ENCODE data around the gene IRF8.
"Not testable (repeated sequence)": the region's sequence is repeated elsewhere in the genome, so short reads cannot be mapped to it uniquely, and the experiment has no call there.

IRF8 gene

GRCh38 chr16:85872734-85873133, 26.2 kb upstream of the IRF8 start:
- no peak for TF ChIP-seq EZH2phosphoT487 (IDR thresholded peaks at IDR 0.05; ENCODE audit: borderline replicate concordance, low read length)
- TF ChIP-seq, protein P1, sequence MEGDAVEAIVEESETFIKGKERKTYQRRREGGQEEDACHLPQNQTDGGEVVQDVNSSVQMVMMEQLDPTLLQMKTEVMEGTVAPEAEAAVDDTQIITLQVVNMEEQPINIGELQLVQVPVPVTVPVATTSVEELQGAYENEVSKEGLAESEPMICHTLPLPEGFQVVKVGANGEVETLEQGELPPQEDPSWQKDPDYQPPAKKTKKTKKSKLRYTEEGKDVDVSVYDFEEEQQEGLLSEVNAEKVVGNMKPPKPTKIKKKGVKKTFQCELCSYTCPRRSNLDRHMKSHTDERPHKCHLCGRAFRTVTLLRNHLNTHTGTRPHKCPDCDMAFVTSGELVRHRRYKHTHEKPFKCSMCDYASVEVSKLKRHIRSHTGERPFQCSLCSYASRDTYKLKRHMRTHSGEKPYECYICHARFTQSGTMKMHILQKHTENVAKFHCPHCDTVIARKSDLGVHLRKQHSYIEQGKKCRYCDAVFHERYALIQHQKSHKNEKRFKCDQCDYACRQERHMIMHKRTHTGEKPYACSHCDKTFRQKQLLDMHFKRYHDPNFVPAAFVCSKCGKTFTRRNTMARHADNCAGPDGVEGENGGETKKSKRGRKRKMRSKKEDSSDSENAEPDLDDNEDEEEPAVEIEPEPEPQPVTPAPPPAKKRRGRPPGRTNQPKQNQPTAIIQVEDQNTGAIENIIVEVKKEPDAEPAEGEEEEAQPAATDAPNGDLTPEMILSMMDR (IDR thresholded peaks at IDR 0.05; ENCODE audit: low read depth, low read length, poor library complexity, severe bottlenecking), result no peak
- no peaks in the 10 kb centered on the region for H3K9me2 ChIP-seq (replicated peaks; ENCODE audit: control insufficient read depth, low read length)
- no peak overlapping the region for H3K27ac ChIP-seq (ENCODE audit: low read depth, low read length)
- H3K27me3 ChIP-seq (ENCODE audit: control insufficient read depth, low read length), result no peaks in the 10 kb centered on the region
- peaks cover 68% of the 10 kb centered on the region for H3K4me1 ChIP-seq (ENCODE audit: control insufficient read depth, low read length)
- no peaks in the 10 kb centered on the region for H3K36me3 ChIP-seq (ENCODE audit: control insufficient read depth, low read length)
- no peak overlapping the region for H3K4me3 ChIP-seq (ENCODE audit: low read length)
- peaks cover 4% of the 10 kb centered on the region; the same call in 1 of the 2 replicates for H3K9me3 ChIP-seq (ENCODE audit: control insufficient read depth, insufficient read depth, low read length)
- peak overlapping the region; percentile 1 for H3K4me2 ChIP-seq (ENCODE audit: low read length)
- H4K20me1 ChIP-seq (ENCODE audit: control insufficient read depth, insufficient read depth, low read depth, low read length), result no peaks in the 10 kb centered on the region
- 0 out of 2 replicates have a peak, but pooled peaks cover 7% of the 10 kb centered on the region for H3K79me2 ChIP-seq (ENCODE audit: control insufficient read depth, low read length)
- H3F3A ChIP-seq (ENCODE audit: control insufficient read depth, insufficient read depth), result peaks cover 27% of the 10 kb centered on the region

DNA sequence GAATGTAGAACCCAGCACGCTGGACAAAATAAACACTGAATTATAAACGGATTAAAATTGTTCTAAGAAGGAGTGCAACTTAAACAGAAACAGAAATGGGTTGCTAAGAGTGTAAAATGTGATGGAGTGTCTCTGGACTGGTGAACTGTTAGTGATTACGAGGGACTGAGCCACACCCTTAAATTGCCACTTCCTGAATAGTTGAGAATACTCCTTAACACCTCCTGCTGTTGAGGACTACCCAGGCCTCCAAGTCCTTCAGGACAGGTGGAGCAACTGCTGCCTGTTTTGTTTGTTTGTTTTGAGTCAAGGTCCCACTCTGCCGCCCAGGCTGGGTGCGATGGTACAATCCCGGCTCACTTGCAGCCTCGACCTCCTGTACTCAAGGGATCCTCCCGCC, 25.8 kb upstream of the IRF8 start:
- TF ChIP-seq, protein P1 (IDR thresholded peaks at IDR 0.05; ENCODE audit: low read depth, low read length, poor library complexity, severe bottlenecking), result no peak
- no peak for TF ChIP-seq EZH2phosphoT487 (IDR thresholded peaks at IDR 0.05; ENCODE audit: borderline replicate concordance, low read length)
- Histone ChIP-seq H3K27ac (ENCODE audit: low read depth, low read length) (no peak overlapping the region), H3K79me2 (ENCODE audit: control insufficient read depth, low read length) (0 out of 2 replicates have a peak, but pooled peaks cover 7% of the 10 kb centered on the region), H3F3A (ENCODE audit: control insufficient read depth, insufficient read depth) (peaks cover 22% of the 10 kb centered on the region), H4K20me1 (ENCODE audit: control insufficient read depth, insufficient read depth, low read depth, low read length) (no peaks in the 10 kb centered on the region), H3K36me3 (ENCODE audit: control insufficient read depth, low read length) (no peaks in the 10 kb centered on the region), H3K27me3 (ENCODE audit: control insufficient read depth, low read length) (no peaks in the 10 kb centered on the region), H3K9me3 (ENCODE audit: control insufficient read depth, insufficient read depth, low read length) (0 out of 2 replicates have a peak, but pooled peaks cover under 1% of the 10 kb centered on the region), H3K9me2 (replicated peaks; ENCODE audit: control insufficient read depth, low read length) (no peaks in the 10 kb centered on the region), H3K4me3 (ENCODE audit: low read length) (no peak overlapping the region), H3K4me2 (ENCODE audit: low read length) (peak overlapping the region; percentile 1; the same call in 1 of the 2 replicates), H3K4me1 (ENCODE audit: control insufficient read depth, low read length) (peaks cover 64% of the 10 kb centered on the region)

DNA sequence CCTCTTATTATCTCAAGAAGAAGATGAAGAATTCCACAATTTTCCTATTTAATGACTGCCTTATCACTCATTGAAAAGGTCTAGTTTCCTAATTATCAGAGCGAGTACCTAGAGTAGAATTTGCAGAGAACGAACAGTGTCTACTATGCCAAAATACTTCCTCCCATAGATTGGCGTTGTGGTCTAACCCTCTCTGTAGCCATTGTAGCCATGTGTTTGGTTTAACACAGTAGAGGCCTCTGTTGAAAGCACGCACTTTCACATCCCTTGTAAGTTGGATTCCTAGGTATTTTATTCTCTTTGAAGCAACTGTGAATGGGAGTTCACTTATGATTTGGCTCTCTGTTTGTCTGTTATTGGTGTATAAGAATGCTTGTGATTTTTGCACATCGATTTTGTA, 24.9 kb upstream of the IRF8 start:
- H3K27ac ChIP-seq (ENCODE audit: low read depth, low read length); H4K20me1 ChIP-seq (ENCODE audit: control insufficient read depth, insufficient read depth, low read depth, low read length); H3K79me2 ChIP-seq (ENCODE audit: control insufficient read depth, low read length); H3K36me3 ChIP-seq (ENCODE audit: control insufficient read depth, low read length); H3K9me2 ChIP-seq (replicated peaks; ENCODE audit: control insufficient read depth, low read length); H3K9me3 ChIP-seq (ENCODE audit: control insufficient read depth, insufficient read depth, low read length); H3K27me3 ChIP-seq (ENCODE audit: control insufficient read depth, low read length): not testable (repeated sequence)
- Histone ChIP-seq H3K4me3 (ENCODE audit: low read length) (0 out of 2 replicates have a peak overlapping the region, but pooled peaks have one; percentile 9), H3K4me1 (ENCODE audit: control insufficient read depth, low read length) (peaks cover 56% of the 10 kb centered on the region), H3K4me2 (ENCODE audit: low read length) (peak overlapping the region; percentile 31), H3F3A (ENCODE audit: control insufficient read depth, insufficient read depth) (peaks cover 17% of the 10 kb centered on the region)

GRCh38 chr16:85878407-85878806, 20.6 kb upstream of the IRF8 start:
- Histone ChIP-seq H3K4me1 (ENCODE audit: control insufficient read depth, low read length) (peaks cover 41% of the 10 kb centered on the region), H3K4me3 (ENCODE audit: low read length) (no peak overlapping the region), H3K36me3 (ENCODE audit: control insufficient read depth, low read length) (peaks cover 9% of the 10 kb centered on the region; the same call in 1 of the 2 replicates), H3F3A (ENCODE audit: control insufficient read depth, insufficient read depth) (no peaks in the 10 kb centered on the region; the same call in 1 of the 2 replicates), H3K9me2 (replicated peaks; ENCODE audit: control insufficient read depth, low read length) (no peaks in the 10 kb centered on the region), H3K4me2 (ENCODE audit: low read length) (no peak overlapping the region), H3K27me3 (ENCODE audit: control insufficient read depth, low read length) (no peaks in the 10 kb centered on the region), H3K79me2 (ENCODE audit: control insufficient read depth, low read length) (no peaks in the 10 kb centered on the region), H3K27ac (ENCODE audit: low read depth, low read length) (no peak overlapping the region), H3K9me3 (ENCODE audit: control insufficient read depth, insufficient read depth, low read length) (peaks cover 11% of the 10 kb centered on the region; the same call in 1 of the 2 replicates), H4K20me1 (ENCODE audit: control insufficient read depth, insufficient read depth, low read depth, low read length) (no peaks in the 10 kb centered on the region)
- TF ChIP-seq EZH2phosphoT487 (IDR thresholded peaks at IDR 0.05; ENCODE audit: borderline replicate concordance, low read length), result no peak

All from DOHH2 (cell line).